ENCODE data around the gene BRD7.
A peak's percentile ranks its signal among the peaks of the same experiment; 100 is the strongest.

BRD7 gene

DNA sequence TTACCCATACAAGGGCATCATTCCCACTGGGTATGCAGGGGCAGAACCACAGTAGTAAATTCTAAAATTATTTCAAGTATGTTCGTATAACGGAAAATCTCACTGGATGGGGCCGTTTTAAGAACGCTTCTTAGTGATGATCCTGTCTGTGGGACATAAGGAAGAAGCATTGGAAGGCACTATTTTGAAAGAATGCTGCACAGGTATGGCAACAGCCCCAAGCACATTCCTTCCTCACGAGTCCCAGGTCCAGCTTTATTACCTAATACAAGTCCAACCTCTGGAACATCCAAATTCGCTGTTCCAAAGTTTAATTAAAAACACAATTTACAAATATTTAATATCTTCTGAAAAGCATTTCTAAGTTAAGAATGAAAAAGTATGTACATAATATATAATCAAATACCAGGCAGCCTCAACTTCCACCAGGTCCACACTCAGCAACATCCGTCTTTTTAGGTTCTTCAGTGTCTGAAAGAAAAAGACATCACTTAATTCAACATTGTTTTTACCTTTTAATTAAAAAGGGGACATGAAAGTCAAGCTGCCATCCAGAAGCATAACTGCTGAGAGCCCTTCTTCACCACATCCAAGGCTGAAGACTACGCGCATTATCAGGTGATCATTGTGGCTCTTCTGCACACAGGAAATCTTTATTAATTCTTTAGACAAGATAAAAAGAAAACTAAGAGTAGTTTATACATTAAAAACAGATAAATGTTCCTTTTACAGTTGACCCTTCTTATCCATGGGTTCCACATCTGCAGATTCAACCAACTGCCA, 49.8 kb downstream of the BRD7 start:
- no peak for DNase-seq

DNA sequence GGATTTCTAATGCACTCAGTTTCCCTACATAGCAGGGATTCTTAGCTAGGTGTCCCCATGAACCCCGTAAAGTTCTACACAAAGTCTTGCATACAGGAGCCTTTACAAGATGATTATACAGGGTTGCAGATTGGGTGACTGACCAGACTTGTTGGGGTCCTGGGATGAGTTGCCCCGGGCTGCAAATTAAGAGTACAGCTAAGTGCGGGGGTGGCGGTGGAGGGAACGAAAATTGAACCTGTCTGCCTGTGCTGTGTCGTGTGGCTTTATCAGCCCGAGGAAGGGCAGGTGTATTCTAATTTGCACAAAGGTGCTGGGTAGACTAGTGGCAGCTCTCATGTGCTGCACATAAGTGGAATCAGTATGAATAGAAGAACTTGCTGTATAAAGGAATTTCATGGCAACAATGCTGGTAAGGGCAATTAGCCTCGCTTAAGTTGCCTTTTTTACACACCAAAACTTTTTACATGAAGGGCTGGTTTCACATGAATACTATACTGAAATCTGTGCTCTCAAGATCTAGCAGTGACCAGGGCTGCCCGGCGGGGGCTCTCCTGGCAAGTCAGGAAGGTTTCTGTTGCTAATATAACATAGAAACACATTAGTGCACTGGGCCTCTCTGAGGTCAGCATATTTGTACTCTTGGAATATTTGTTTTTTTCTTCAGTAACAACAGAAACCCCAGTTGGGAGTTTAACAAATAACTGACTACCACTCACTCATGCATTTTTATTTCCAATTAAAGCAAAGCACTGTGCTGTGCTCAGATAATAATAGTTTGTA, 51.7 kb downstream of the BRD7 start:
- no peak for DNase-seq

DNA sequence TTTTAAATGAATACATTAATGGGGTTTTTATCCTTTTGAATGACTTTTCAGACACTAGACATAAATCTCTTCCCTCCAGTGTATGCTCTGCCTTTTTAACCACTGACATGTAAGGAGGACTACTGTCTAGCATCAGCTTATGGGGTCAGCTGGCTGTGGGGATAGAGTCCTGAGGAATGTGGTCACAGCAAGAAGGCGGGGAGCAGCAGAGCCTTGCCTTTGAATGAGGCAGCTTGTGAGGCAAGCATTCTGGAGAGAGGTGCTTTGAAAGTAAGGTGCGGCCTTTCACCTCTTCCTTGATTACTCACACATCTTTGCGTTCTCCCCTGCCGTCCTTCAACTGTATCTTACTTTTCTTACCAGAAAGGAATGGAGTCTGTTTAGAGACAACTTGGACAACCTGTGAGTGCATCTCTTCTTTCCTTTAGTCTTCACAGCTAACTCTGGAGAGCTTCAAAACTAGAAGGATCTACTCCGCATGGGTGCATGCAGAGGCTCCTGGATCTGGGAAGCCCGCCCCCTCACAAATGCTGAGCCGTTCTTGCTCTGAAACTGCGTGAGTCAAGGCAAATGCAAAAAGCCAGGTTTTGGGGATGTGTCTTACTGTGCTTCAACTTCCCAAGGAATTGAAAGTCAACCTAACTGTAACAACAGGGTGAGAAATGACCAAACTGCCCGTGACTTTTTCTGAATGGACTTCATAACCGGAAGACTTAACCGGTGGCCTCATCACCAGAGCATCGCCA, 52.5 kb downstream of the BRD7 start:
- DNase-seq, result no peak

DNA sequence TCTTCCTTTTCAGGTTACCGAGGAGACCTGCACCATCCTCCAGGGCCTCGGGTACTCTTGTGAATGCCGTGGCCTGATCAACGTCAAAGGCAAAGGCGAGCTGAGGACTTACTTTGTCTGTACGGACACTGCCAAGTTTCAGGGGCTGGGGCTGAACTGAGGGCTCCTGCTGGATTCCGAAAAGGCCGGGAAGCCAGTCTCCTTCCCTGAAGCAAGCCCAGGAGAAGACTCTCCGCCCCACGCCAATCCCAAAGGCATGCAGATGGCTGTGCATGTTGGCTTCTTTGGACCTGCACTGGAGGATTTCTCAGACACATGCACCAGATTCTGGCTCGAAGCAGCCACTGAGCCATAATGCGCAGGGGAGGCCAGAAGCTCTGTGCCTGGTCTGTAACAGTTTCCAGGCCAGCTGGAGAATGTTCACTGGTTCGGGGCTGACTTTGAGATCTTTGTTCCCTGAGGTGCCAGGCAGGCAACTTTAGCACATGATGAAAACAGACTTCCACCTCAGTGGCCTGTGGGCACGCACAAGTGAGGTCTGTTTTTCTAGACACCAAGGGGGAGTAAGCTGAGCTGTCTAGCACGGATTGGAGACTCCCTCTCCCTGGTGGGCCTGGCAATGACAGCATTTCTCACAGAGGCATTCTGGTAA, 53.3 kb downstream of the BRD7 start:
- peak; percentile 15 for DNase-seq

DNA sequence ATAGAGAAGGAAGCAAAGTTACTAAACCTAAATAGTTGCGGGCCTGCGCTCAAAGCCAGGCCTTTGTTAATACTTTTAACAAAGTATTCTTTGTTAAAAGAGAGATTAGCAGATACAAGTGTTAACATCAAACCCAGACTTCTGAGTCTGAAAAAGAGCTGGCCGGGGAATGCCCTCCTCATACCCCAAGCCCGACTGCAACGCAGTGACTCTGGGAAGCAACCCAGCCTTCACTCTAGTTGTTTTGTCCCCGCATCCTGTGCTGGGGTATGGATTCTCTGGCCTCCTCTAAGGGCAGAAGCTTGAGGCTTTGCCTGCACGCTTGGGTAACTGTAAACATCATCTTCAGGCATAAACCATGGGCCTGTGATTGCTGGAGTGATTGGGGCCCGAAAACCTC, 54.1 kb downstream of the BRD7 start:
- DNase-seq, result peak; percentile 9

DNA sequence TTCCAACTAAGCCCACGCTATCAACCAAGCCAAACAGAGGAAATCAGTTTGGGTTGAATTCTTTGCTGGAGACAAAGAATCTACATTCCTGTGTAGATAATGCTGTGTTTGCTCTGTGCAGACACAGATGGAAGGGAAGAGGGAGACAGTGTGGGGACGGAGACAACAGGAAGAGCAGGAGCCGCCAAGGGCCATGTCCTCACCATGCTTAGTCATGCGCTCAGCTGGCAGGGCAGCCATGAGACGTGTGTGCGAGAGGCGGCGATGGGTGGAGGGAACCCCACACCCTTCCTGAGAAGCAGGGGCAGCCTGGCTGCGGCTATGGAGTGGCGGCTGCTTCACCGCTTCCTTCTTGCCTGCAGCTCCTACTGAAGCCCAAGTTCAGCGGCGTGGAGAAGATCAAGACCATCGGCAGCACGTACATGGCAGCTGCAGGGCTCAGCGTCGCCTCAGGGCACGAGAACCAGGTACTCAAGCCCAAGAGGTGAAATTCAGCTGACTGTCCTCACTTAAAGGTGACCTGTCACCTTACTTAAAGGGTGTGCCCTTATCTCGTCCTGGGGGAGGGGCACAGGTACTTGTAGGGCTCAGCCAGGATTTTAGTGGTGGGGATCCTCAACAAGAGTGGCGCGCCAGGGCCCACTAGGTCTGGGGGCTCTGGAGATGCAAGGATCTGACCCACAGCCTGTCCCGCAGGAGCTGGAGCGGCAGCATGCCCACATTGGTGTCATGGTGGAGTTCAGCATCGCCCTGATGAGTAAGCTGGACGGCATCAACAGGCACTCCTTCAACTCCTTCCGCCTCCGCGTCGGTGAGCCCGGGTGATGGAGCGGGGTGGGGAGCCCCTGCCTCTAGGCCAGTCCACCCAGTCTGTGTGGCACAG, 55.0 kb downstream of the BRD7 start:
- DNase-seq, result peak; percentile 60

DNA sequence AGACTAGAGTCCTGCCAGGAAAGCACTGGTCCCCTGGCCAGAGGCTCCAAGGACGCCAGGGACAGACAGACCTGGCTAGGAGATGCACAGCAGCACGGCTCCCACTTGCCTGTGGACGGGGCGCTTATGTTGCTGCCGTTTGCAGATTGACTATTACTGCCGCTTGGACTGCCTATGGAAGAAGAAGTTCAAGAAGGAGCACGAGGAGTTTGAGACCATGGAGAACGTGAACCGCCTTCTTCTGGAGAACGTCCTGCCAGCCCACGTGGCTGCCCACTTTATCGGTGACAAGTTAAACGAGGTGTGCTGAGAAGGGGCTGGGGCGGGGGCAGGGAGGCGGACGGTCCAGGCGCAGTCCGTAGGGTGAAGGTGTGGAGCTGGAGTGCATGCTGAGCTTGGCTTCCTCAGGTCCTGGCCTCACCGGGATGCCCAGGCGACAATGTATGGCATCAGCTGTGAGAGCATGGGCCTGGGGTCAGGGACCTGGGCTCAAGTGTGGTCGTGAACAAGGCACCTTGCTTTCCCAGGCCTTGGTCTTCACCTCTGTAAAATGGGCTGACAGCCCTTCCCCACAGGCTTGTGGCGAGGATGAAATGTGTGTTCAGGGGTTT, 56.8 kb downstream of the BRD7 start:
- peak; percentile 19 for DNase-seq

DNA sequence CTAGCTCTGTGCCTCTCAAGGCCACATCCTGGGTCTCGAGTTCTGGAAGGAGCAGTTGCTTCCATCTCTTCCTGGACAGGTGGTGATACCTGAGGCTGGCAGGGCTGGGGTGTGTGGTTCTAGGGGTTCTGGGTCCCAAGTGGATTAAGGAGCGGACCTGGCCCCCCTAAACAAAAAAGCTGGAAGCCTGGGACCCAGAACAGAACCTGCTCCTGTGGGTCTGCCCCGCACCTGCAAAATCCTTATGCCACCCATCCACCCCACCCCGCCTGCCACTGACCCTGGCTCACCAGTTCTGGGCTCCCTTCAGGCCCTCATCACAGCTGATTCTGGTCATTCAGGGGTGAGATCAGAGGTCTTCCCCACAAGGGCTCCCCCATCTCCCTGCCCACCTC, 57.7 kb downstream of the BRD7 start:
- DNase-seq, result peak; percentile 21

DNA sequence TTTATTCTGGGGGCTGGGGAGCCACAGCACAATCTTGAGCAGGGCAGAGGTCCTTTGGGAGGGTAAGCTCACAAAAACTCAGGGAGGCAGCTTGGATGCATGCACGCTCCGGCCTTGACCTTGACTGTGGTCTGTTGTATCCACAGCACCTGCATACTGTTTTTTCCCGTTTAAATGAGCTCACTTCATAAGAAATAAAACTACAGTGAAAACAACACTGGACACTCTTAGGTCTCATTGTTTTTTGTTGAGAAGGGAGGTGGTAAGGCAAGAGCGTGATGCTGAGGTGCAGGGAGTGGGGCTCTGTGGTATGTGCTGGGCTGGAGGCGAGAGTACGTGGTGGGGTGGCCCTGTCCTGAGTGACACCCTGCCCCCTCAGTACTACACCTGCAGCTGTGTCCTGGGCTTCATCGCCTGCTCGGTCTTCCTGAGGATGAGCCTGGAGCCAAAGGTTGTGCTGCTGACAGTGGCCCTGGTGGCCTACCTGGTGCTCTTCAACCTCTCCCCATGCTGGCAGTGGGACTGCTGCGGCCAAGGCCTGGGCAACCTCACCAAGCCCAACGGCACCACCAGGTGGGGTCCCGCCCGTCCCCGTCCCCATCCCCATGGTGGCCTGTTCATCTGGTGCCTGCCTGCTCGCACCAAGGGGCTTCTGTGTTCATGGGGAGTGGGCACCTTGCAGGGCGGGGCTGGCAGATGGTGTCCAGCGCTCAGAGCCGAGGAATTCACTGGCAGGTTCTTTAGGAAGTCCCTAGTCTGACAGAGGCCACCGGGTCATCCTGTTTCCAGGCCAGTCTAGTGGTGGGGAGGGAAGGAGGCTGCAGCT, 58.3 kb downstream of the BRD7 start:
- no peak for DNase-seq

DNA sequence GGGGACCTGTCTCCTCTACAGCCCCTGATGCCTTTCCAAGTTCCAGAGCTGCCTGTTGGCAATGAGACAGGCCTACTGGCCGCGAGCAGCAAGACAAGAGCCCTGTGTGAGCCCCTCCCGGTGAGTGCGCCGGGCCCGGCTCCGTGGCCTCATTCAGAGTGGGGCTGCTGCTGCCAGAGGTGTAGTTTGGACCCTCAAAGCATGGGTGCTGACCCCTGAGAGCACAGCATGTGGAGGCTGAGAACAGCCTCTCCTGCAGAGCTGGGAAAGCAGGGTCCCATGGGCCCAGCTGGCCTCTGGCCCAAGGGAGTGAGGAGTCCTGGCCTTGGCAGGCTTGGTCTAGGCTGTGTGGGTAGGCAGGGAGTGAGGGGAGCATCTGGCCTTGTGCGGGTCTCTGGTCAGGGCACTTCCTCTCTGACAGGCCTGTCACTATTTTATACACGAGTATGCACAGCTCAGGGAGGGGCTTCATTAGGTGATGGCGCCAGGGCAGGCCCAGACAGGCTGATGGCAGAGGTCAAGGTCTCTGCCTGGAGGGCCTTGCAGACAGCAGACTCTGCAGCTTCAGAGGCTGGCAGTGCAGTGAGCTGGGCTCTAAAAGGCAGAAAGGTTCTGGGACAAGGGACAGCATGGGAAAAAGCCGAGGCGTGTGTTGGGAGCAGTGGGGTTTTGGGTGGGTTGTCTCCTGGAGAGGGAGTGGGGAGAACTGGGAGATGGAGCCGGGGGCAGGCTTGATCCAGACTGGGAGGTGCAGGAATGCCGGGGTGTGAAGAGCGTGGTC, 59.1 kb downstream of the BRD7 start:
- DNase-seq, result peak; percentile 19

DNA sequence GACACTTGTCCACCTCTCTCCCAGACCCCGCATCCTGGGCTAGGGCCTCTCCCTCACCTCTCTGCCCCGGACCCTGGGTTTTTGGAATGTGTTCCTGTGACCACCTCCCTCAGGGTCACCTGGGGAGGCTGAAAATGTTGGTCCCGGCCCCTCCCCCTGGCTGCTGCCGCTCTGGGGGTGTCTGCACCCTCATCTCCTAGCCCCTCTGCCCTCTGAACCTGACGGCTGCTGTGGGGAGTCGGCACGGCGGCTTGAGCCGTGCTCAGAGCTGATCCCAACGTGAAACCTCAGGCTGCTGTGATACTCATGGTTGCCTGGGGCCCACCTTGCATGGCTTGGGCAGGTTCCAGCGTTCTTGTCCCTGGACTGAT, 59.6 kb downstream of the BRD7 start:
- peak; percentile 17 for DNase-seq

DNA sequence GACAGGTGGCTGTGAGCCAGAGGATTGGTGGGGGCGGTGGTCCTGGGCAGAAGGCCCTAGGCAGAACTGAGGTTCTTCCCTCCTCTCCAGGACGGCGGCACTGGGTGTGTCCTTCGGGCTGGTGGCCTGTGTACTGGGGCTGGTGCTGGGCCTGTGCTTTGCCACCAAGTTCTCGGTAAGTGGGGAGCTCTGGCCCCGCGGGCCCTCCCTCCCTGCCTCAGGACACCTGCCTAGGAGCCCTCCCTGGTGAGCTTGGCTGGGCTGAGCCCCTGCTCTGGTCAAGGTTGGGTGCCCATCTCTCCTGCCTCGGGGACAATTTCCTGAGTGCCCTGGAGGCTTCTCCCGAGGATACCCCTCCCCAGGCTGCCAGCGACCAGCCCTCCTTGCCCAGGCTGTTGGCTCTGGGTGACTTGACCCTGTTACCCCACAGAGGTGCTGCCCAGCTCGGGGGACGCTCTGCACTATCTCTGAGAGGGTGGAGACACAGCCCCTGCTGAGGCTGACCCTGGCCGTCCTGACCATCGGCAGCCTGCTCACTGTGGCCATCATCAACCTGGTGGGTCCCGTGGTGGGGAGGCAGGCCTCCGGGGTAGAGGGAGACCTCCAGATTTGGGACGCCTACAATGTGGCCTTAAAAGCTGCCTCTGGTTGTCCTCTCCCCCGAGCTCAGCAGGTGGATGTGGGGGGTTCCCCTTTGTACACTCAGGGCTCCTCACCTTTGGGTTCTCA, 60.4 kb downstream of the BRD7 start:
- DNase-seq, result peak; percentile 17

DNA sequence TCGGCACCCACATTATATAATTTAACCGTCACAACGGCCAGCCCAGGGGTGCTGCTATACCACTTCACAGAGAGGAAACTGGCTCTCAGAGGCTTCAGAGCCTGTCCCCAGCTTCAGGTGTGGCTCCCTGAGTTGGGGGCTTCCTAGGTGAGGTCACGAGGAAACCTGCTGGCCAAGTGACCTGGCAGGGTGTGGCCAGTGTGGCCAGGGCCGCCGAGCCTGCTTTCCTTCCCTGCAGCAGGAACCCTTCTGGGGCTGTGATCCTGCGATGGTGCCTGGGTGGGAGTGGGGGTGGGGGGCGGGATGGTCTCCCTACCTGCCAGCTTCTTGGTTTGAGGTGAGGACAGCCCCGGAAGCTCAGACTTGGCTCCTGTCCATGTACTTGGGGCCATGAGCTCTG, 62.5 kb downstream of the BRD7 start:
- DNase-seq, result peak; percentile 14

DNA sequence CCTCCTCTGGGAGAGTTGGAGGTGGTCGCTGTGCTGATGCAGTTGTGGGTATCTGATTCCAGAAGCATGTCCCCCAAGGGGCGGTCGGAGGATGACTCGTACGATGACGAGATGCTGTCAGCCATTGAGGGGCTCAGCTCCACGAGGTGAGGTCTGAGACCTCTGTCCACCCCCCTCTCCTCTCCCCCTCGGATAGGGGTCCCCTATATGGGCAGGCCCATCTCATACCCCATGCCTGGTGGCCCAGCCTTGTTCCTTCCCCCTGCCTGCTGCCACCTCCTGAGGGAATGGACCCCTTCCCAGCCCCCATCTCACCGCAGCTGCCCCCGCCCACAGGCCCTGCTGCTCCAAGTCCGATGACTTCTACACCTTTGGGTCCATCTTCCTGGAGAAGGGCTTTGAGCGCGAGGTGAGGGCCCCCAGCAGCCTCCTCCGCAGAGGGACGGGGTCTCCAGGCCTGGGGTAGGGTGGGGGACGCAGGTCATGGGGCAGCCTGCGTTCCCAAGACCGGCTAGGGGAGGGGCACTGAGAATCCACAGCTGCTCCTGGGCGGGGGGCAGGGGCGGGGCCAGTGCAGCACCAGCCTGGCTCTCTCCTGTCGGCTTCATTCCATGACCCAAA, 63.2 kb downstream of the BRD7 start:
- peak; percentile 15 for DNase-seq

DNA sequence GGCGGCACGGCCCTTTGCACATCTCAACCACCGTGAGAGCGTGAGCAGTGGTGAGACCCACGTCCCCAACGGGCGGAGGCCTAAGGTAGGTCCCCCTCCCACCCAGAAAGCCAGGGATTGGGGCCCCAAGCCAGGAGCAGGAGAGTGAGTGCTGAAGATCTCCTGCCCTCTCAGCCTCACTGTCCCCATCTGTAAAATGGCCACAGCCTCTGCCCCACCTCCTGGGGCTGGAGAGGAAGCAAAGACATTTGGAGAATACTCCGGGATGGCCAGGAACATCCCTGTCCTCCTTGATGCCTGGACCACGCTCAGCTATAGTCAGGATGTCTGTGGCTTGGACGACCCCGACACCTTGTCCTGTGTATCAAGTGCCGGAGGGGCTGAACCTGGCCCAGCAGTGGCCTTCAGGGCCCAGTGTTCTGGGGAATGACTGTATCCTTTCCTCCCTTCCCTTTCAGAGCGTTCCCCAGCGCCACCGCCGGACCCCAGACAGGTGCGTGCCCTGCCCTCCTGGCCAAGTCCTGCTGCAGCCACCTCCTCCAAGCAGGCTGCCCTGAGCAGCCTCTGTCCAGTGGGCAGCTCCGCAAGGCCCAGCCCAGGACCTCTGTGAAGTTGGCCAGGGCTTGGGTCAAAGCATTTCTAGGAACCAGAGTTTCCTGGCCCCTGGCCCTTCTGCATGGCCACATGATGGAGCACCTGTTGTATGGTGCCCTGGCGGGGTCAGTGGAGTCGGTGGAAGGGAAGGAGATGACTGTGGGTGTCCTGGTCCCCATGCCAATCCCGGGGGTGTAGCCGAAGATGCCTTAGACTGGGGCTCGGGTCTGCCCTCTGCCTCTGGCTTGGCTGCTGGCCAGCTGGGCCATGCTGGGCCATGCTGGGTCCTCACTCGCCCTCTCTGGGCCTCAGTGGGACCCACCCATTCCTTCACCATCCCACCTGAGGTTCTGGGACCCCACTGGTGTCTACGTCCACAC, 64.0 kb downstream of the BRD7 start:
- DNase-seq, result peak; percentile 14

DNA sequence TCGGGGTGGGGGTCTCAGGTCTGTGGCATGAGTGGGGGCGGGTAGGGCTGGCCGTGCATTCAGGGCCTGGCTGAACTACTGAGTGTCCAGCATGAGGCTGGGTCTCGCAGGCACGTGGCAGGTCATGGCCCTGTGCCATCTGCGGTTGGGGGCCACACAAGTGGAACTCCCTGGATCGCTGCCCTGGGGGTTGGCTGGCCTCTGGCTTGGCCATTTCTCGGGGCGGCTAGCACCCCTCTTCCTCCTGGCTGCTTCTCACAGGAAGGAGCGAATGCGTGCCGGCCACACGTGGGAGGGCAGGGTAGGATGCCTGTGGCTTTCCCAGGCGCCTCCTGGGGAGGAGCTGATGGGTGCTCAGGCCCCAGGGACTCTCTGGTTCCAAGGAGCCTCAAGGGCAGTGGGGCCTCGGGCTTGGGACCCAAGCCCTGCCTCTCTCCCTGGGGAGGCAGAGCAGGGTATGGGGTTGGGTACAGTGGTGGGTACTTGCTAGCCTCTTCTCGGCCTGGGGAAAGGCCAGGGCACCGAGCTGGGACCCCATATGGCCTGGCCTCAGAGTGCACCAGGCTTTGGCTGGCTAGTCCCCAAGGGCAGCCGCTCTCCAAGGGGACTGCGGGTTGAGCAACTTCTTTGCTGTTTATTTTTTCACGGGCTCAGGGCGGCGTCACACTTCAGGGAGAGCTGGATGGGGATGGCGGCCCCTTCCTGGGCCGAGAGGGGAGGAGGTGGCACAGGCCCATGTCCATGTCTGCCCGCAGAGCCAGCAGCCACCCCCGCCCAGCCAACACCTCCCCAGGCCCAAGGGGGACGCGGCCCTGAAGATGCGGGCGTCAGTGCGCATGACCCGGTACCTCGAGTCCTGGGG, 65.0 kb downstream of the BRD7 start:
- peak; percentile 13 for DNase-seq

Data from activated T-cell treated with anti-CD3 and anti-CD28 coated beads, Interleukin-2, amount 50 U/mL, for 1 hour (primary cell).